ENCODE measurements around the gene RBM33. TPM values are rescaled to one million over a fixed set of nuclear protein-coding genes. Genes with fewer than 3 reads are reported as not detected.

Gene RBM33
- polyA plus RNA-seq, 2 of the 4 experiments (the other 2 are of a cell fraction): 21.7 to 21.9 TPM

DNA sequence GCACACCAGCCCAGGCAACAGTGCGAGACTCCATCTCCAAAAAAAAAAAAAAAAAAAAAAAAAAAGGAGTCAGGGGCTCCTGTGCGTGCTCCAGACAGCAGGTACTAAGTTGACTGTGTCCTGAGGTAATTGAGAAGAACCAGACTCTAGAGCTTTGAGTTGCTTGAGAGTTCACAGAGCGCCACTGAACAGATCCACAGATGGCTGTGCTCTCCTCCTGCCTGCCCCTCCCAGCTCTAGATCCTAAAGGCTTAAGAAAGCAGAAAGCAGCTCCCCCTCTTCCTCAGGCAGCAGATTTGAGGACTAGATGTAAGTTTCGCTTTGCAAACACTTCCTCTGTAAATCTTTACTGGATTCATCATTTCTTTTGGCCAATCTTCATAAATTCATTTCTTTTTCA is 129.1 kb downstream of the RBM33 start (continued):
- TF ChIP-seq FOXS1 (CRISPR knock-in tag; IDR thresholded peaks at IDR 0.05): no peak

DNA sequence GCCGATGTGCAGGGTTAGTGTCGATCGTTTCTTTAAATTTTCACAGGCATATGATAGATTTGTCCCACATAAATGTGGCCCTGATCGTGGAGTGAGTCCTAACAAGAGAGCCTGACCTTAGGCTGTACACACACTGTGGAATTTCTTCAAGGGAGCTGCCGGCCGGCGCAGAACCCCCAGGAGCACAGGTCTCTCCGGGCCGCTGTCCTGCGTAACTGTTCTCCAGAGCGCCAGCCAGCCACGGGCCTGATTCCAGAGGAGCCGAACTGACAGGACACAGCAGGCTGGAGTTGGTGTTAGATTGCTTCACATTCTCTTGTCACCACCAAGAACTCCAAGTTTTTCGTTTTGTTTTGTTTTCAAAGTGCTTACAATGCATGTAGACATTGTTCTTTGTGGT is 130.5 kb downstream of the RBM33 start:
- FAIRE-seq: no peak
- DNase-seq (ENCODE audit: low read depth in 1 of 2, low spot score in 1 of 2): no peak
- H3K27ac ChIP-seq: no peak overlapping the region
- TF ChIP-seq FOXS1 (CRISPR knock-in tag; IDR thresholded peaks at IDR 0.05) (no peak), TP53 (CRISPR knock-in tag; IDR thresholded peaks at IDR 0.05) (no peak), EHF (CRISPR knock-in tag; IDR thresholded peaks at IDR 0.05) (no peak), CHD4 (IDR thresholded peaks at IDR 0.05; ENCODE audit: borderline replicate concordance) (no peak), CHD2 (IDR thresholded peaks at IDR 0.05; ENCODE audit: low read length, partially characterized antibody) (no peak), MAZ (IDR thresholded peaks at IDR 0.05; ENCODE audit: borderline replicate concordance, low read depth, low read length) (no peak), CBX2 (IDR thresholded peaks at IDR 0.05; ENCODE audit: borderline replicate concordance, low read depth) (no peak)
- TF ChIP-seq, protein P1, sequence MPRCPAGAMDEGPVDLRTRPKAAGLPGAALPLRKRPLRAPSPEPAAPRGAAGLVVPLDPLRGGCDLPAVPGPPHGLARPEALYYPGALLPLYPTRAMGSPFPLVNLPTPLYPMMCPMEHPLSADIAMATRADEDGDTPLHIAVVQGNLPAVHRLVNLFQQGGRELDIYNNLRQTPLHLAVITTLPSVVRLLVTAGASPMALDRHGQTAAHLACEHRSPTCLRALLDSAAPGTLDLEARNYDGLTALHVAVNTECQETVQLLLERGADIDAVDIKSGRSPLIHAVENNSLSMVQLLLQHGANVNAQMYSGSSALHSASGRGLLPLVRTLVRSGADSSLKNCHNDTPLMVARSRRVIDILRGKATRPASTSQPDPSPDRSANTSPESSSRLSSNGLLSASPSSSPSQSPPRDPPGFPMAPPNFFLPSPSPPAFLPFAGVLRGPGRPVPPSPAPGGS (IDR thresholded peaks at IDR 0.05): no peak
- TF ChIP-seq, protein P2, sequence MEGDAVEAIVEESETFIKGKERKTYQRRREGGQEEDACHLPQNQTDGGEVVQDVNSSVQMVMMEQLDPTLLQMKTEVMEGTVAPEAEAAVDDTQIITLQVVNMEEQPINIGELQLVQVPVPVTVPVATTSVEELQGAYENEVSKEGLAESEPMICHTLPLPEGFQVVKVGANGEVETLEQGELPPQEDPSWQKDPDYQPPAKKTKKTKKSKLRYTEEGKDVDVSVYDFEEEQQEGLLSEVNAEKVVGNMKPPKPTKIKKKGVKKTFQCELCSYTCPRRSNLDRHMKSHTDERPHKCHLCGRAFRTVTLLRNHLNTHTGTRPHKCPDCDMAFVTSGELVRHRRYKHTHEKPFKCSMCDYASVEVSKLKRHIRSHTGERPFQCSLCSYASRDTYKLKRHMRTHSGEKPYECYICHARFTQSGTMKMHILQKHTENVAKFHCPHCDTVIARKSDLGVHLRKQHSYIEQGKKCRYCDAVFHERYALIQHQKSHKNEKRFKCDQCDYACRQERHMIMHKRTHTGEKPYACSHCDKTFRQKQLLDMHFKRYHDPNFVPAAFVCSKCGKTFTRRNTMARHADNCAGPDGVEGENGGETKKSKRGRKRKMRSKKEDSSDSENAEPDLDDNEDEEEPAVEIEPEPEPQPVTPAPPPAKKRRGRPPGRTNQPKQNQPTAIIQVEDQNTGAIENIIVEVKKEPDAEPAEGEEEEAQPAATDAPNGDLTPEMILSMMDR (IDR thresholded peaks at IDR 0.05): no peak
- TF ChIP-seq, protein P3, sequence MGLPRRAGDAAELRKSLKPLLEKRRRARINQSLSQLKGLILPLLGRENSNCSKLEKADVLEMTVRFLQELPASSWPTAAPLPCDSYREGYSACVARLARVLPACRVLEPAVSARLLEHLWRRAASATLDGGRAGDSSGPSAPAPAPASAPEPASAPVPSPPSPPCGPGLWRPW (IDR thresholded peaks at IDR 0.05): no peak
- TF ChIP-seq, protein P4, sequence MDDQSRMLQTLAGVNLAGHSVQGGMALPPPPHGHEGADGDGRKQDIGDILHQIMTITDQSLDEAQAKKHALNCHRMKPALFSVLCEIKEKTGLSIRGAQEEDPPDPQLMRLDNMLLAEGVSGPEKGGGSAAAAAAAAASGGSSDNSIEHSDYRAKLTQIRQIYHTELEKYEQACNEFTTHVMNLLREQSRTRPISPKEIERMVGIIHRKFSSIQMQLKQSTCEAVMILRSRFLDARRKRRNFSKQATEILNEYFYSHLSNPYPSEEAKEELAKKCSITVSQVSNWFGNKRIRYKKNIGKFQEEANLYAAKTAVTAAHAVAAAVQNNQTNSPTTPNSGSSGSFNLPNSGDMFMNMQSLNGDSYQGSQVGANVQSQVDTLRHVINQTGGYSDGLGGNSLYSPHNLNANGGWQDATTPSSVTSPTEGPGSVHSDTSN (IDR thresholded peaks at IDR 0.05): no peak
- ATAC-seq: no peak
- no peak overlapping the region for H3K4me3 ChIP-seq
- ChIA-PET CTCF (interaction anchor here (1.5 kb wide), 1 partner anchor 9 kb away, joined by 4 read pairs; no protein-coding TSS in a partner anchor), POLR2A (no interaction called here)
- no peak overlapping the region for H3K4me2 ChIP-seq
- 97% methylated on average over 14 of the region's 14 CpGs for WGBS (ENCODE audit: missing lambda C conversion rate)
- no peaks in the 10 kb centered on the region for H3K4me1 ChIP-seq
- no peaks in the 10 kb centered on the region for H3K9me3 ChIP-seq

DNA sequence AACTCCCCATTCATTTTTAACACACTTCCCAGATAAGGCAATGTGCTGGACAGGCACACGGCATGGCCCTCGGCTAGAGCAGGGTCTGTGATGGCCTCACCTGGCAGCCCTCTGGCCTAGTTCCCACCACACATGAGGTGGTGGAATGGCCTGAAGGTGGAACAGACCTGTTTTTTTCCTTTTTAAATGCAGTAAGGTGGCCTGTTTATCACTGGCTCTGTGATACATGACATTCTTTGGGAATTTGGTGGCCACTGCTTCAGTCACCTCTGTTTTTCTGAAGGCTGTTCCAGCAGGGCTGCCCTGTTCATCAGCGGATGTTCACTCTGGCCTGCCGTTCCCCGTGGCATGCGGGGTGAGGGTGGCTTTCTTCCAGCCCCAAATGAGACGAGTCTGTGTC is 131.2 kb downstream of the RBM33 start:
- WGBS (ENCODE audit: missing lambda C conversion rate): 98% methylated on average over 7 of the region's 7 CpGs
- TF ChIP-seq HDAC2 (IDR thresholded peaks at IDR 0.05) (no peak), SMC3 (IDR thresholded peaks at IDR 0.05) (no peak), CBX2 (IDR thresholded peaks at IDR 0.05; ENCODE audit: borderline replicate concordance, low read depth) (no peak), RAD21 (conservative IDR thresholded peaks at IDR 0.05 in 1 of 2, IDR thresholded peaks at IDR 0.05 in 1 of 2) (no peak), FOSL2 (IDR thresholded peaks at IDR 0.05) (no peak), FOSL2 (CRISPR knock-in tag; IDR thresholded peaks at IDR 0.05) (no peak), HOXB13 (CRISPR knock-in tag; IDR thresholded peaks at IDR 0.05; ENCODE audit: low read depth) (no peak), ZSCAN20 (CRISPR knock-in tag; IDR thresholded peaks at IDR 0.05) (no peak), ZC3H11A (IDR thresholded peaks at IDR 0.05) (no peak), MYC (IDR thresholded peaks at IDR 0.05; ENCODE audit: borderline replicate concordance, low read length) (no peak), RCOR1 (IDR thresholded peaks at IDR 0.05; ENCODE audit: low read depth, low read length) (no peak), HOXB5 (CRISPR knock-in tag; IDR thresholded peaks at IDR 0.05) (no peak), ZFP36 (IDR thresholded peaks at IDR 0.05; ENCODE audit: borderline replicate concordance, partially characterized antibody) (no peak), NFE2L2 (conservative IDR thresholded peaks at IDR 0.05; ENCODE audit: low read length) (no peak), CBX8 (IDR thresholded peaks at IDR 0.05) (no peak), JUN (IDR thresholded peaks at IDR 0.05) (no peak), BHLHE40 (IDR thresholded peaks at IDR 0.05; ENCODE audit: low read depth, low read length) (no peak)
- TF ChIP-seq, protein P4 (IDR thresholded peaks at IDR 0.05): no peak
- TF ChIP-seq, protein P1 (IDR thresholded peaks at IDR 0.05): no peak
- TF ChIP-seq, protein P2 (IDR thresholded peaks at IDR 0.05): no peak

More for the DNA sequence above, 131.2 kb downstream of the RBM33 start:
- FAIRE-seq (no peak), ATAC-seq (no peak), DNase-seq (ENCODE audit: low read depth in 1 of 2, low spot score in 1 of 2) (no peak)
- Histone ChIP-seq H3K4me3 (no peak overlapping the region), H3K27ac (no peak overlapping the region), H3K9me3 (no peaks in the 10 kb centered on the region), H3K4me2 (no peak overlapping the region), H3K4me1 (no peaks in the 10 kb centered on the region)
- POLR2A ChIA-PET: no interaction called here
- CTCF ChIA-PET: interaction anchor here (1.6 kb wide), 1 partner anchor 176 kb away, joined by 5 read pairs; no protein-coding TSS in a partner anchor

All from A549 (cell line).